Stimulated activated memory B cell treated with anti-CD40 and anti-IgM and Interleukin-4, amounts not matched to agents 10 μg/mL and 1 μg/mL and 100 μg/mL, for 72 hours (primary cell): Measurements from ENCODE around the gene SERPINB1.
"Not testable (repeated sequence)": the region's sequence is repeated elsewhere in the genome, so short reads cannot be mapped to it uniquely, and the experiment has no call there.

ENCODE experiments used
- ATAC-seq: fragments of 150-1000 bp; cut with Tn5 transposase; 2 replicates; pipeline ENCODE4 v1.10.0; 2021
- H3K27ac Mint-ChIP-seq: one replicate; pipeline ENCODE4 v1.8.0; 2022; ENCODE audit warnings: mild to moderate bottlenecking, mixed read lengths
- H3K27me3 Mint-ChIP-seq: one replicate; pipeline ENCODE4 v1.8.0; 2022; ENCODE audit warnings: mixed read lengths
- H3K36me3 Mint-ChIP-seq: one replicate; pipeline ENCODE4 v1.8.0; 2022; ENCODE audit warnings: mixed read lengths
- H3K4me1 Mint-ChIP-seq: one replicate; pipeline ENCODE4 v1.8.0; 2022; ENCODE audit warnings: mixed read lengths
- H3K4me3 Mint-ChIP-seq: one replicate; pipeline ENCODE4 v1.8.0; 2022; ENCODE audit warnings: mild to moderate bottlenecking, moderate library complexity, mixed read lengths
- H3K9me3 Mint-ChIP-seq: one replicate; pipeline ENCODE4 v1.8.0; 2022; ENCODE audit warnings: mixed read lengths

SERPINB1 gene

GRCh38 chr6:2859185-2859700, 17.6 kb upstream of the SERPINB1 start:
- Mint-ChIP-seq H3K4me1 (peaks cover 90% of the 10 kb centered on the region), H3K4me3 (peak overlapping the region; percentile 94), H3K36me3 (peaks cover 6% of the 10 kb centered on the region), H3K27me3 (no peaks in the 10 kb centered on the region), H3K9me3 (peaks cover 3% of the 10 kb centered on the region), H3K27ac (peak overlapping the region; percentile 99)
- no peak for ATAC-seq

DNA sequence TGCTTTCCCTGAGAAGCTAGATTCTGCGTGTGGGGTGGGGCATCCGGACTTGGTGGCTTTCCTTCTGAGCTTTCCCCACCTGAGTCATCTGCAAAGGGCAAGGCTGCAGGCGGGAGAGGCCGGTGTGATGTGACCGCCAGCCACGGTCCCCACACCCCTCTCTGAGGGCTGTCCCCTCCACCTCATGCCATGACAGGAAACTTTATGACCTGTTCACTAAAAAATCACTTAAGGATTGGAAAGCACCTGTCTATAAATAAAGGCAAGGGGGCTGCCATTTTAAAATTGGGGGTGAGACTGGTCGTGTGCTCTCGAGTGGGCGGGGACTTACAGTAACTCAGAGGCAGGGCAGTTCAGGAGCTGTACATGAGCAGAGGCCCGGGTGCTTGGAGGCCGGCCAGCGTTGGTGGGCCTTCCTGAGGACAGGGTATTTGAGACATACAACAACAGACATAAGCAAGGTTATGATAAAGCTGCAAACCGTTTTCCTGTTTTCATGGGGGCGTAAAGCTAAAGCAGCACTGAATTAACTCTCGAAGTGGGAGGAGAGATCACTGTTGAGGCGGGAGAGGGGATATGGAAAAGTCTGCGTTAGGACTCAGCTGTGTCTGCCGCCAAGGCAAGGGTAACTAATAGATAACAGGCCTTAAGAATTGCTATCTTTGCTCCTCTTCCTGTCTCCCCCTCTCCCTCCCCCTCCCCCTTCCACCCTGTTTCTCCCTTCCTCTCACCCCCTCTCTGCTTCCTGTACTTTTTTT, 16.1 kb upstream of the SERPINB1 start:
- H3K27me3 Mint-ChIP-seq: no peaks in the 10 kb centered on the region
- ATAC-seq: peak; percentile 85
- H3K4me3 Mint-ChIP-seq: peak overlapping the region; percentile 94
- H3K27ac Mint-ChIP-seq: peak overlapping the region; percentile 99
- peaks cover 93% of the 10 kb centered on the region for H3K4me1 Mint-ChIP-seq
- H3K36me3 Mint-ChIP-seq: peaks cover 6% of the 10 kb centered on the region
- peaks cover 3% of the 10 kb centered on the region for H3K9me3 Mint-ChIP-seq

- Mint-ChIP-seq H3K9me3 (peaks cover 3% of the 10 kb centered on the region), H3K4me1 (peaks cover 89% of the 10 kb centered on the region), H3K36me3 (peaks cover 6% of the 10 kb centered on the region), H3K27ac (peak overlapping the region; percentile 99), H3K4me3 (peak overlapping the region; percentile 94), H3K27me3 (no peaks in the 10 kb centered on the region)
- no peak for ATAC-seq
Observed at GRCh38 chr6:2857185-2857579, 15.5 kb upstream of the SERPINB1 start.

DNA sequence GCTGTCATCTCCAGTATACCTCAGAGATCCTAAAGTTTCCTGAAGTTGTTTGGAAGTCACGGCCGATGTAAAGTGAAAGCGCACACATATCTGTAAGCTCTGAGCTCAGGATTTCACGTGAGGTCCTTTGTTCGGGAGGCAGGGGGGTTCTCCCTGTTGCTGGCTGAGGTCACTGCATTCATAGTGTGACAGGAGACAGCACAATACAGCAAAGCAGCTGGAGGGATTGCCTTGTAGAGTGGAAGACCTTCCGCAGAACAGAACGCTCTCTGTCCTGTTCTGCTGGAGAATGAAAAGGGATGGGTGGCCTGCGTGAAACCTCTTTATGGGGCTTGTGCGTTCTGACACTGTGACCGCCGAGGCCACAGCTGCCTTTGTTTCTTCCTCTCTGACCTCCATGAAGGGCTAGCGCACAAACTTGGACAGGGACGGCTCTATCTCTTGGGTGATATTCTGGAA, 13.4 kb upstream of the SERPINB1 start:
- H3K9me3 Mint-ChIP-seq: no peaks in the 10 kb centered on the region
- H3K4me3 Mint-ChIP-seq: peak overlapping the region; percentile 68
- H3K4me1 Mint-ChIP-seq: peaks cover 74% of the 10 kb centered on the region
- ATAC-seq: no peak
- no peaks in the 10 kb centered on the region for H3K27me3 Mint-ChIP-seq
- no peaks in the 10 kb centered on the region for H3K36me3 Mint-ChIP-seq
- H3K27ac Mint-ChIP-seq: peak overlapping the region; percentile 99

DNA sequence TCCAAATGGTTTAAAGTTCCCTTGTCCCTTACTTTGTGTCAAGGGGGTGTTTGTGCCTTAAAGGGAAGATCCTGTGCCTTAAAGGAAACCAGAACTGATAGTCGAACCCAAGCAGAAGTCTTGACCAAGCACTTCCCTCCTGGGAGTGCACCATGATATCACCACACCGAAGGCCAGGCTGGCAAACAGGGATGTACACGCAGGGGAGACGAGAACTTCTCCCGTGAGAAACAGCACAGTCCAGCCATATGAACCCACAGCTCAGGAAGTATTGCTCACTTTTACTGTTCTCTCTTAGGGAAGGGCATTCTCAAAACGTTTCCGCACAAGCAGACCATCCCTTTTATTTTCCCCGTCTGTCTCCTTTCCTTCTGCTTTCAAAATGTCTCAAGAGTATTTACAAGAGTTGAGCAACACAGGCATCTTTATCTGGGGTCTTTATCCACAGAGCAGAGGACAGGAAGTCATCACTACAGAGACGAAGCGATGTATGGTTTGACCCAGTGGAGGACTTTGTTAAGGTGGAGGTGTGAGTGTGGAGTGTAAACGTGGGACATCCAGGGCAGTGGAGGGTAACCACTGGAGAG, 12.8 kb upstream of the SERPINB1 start:
- Mint-ChIP-seq H3K4me1 (peaks cover 68% of the 10 kb centered on the region), H3K27ac (peak overlapping the region; percentile 99), H3K9me3 (no peaks in the 10 kb centered on the region), H3K27me3 (no peaks in the 10 kb centered on the region), H3K4me3 (peak overlapping the region; percentile 68), H3K36me3 (no peaks in the 10 kb centered on the region)
- ATAC-seq: peak; percentile 21

DNA sequence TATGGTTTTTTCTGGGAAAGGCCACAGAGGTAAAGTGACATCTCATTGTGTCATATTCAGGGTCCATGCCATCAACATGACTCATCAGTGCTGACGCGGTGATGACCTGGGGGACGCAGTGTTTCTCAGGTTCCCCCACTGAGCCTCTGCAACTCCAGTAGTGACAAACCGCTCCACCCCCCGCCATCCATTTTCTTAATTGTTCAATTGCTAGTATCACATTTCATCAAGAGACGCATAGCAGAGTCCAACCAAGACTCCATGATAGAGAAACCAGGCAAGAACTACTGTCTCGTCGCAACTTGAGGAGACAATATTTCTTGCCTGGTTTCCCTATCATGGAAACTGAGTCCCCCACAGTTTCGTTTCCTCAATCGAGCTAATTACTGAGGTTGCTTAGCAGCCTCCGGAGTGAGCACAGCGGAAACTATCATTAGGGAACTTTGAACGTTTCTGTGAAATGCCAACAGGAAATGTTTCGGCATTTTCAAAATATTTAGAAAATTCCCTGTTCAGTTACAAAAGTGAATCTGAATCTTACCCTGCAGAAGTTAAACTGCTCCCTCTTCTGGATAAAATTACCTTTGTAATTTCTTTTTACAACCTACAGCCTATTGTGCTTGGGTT, 12.2 kb upstream of the SERPINB1 start:
- Mint-ChIP-seq H3K27me3 (no peaks in the 10 kb centered on the region), H3K9me3 (peaks cover 4% of the 10 kb centered on the region), H3K4me3 (peak overlapping the region; percentile 68), H3K36me3 (peaks cover 4% of the 10 kb centered on the region), H3K4me1 (peaks cover 68% of the 10 kb centered on the region), H3K27ac (peak overlapping the region; percentile 99)
- ATAC-seq: peak; percentile 65

GRCh38 chr6:2853378-2853768, 11.7 kb upstream of the SERPINB1 start:
- peaks cover 68% of the 10 kb centered on the region for H3K4me1 Mint-ChIP-seq
- H3K4me3 Mint-ChIP-seq: peak overlapping the region; percentile 67
- H3K27me3 Mint-ChIP-seq, H3K36me3 Mint-ChIP-seq, ATAC-seq, H3K9me3 Mint-ChIP-seq: not testable (repeated sequence)
- peak overlapping the region; percentile 99 for H3K27ac Mint-ChIP-seq

GRCh38 chr6:2852921-2853322, 11.3 kb upstream of the SERPINB1 start:
- H3K27ac Mint-ChIP-seq: peak overlapping the region; percentile 99
- H3K4me3 Mint-ChIP-seq: no peak overlapping the region
- H3K27me3 Mint-ChIP-seq: no peaks in the 10 kb centered on the region
- peaks cover 68% of the 10 kb centered on the region for H3K4me1 Mint-ChIP-seq
- peaks cover 10% of the 10 kb centered on the region for H3K9me3 Mint-ChIP-seq
- H3K36me3 Mint-ChIP-seq: peaks cover 12% of the 10 kb centered on the region
- no peak for ATAC-seq

- Mint-ChIP-seq H3K4me1 (peaks cover 66% of the 10 kb centered on the region), H3K9me3 (peaks cover 10% of the 10 kb centered on the region), H3K27ac (peak overlapping the region; percentile 99), H3K36me3 (peaks cover 12% of the 10 kb centered on the region), H3K4me3 (no peak overlapping the region), H3K27me3 (no peaks in the 10 kb centered on the region)
- ATAC-seq: no peak
Observed at GRCh38 chr6:2852514-2852855, 10.8 kb upstream of the SERPINB1 start.

GRCh38 chr6:2851727-2852513, 10.3 kb upstream of the SERPINB1 start:
- Mint-ChIP-seq H3K9me3 (peaks cover 10% of the 10 kb centered on the region), H3K27ac (no peak overlapping the region)
- ATAC-seq: no peak

DNA sequence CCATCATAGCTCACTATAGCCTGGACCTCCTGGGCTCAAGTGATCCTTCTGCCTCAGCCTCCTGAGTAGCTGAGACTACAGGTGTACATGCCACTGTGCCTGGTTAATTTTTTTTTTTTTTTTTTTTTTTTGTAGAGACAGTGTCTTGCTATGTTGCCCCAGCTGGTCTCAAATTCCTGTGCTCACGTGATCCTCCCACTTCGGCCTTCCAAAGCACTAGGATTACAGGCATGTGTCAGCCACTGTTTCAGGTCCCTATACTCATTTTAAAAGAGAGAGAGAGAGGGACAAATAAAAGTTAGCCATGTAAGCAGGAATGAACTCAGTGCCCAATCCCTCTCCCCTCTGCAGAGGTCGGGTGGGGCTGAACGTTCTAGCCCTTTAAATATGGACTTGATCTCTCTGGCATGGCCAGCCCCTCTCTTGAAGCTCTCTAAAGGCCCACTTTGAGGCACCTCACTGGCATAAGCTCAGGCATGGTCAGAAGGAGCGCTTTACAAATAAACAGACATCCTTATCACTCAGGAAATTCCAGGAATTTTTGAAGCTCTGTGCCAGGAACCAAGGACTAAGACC, 9.0 kb upstream of the SERPINB1 start:
- Mint-ChIP-seq H3K27me3 (no peaks in the 10 kb centered on the region), H3K4me3 (no peak overlapping the region), H3K9me3 (peaks cover 10% of the 10 kb centered on the region), H3K27ac (peak overlapping the region; percentile 47), H3K4me1 (peaks cover 64% of the 10 kb centered on the region), H3K36me3 (peaks cover 12% of the 10 kb centered on the region)
- no peak for ATAC-seq

More at GRCh38 chr6:2851727-2852513, 10.3 kb upstream of the SERPINB1 start:
- no peak overlapping the region for H3K4me3 Mint-ChIP-seq
- H3K4me1 Mint-ChIP-seq: peaks cover 64% of the 10 kb centered on the region
- H3K36me3 Mint-ChIP-seq: peaks cover 12% of the 10 kb centered on the region
- H3K27me3 Mint-ChIP-seq: no peaks in the 10 kb centered on the region

DNA sequence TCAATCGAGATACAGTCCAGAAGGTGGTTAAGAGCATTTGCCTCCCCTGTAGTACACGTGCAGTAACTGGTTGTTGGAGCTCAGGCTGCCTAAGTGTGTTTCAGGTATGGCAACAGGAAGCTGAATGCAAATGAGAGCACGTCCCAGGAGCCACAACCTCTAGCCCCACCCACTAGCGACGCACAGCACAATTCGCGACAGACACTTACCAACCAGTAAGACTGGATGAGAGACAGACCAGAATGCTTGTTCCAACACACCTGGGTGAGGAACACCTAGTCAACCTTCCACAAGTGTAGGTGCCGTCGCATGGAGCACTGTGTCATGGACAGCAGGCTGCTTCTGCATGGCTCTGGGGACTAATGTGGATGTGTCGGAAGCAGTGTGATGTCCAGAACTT, 7.2 kb upstream of the SERPINB1 start:
- ATAC-seq: peak; percentile 63
- Mint-ChIP-seq H3K27ac (peak overlapping the region; percentile 71), H3K4me3 (peak overlapping the region; percentile 51), H3K9me3 (peaks cover 10% of the 10 kb centered on the region), H3K36me3 (peaks cover 12% of the 10 kb centered on the region), H3K4me1 (peaks cover 50% of the 10 kb centered on the region), H3K27me3 (no peaks in the 10 kb centered on the region)

DNA sequence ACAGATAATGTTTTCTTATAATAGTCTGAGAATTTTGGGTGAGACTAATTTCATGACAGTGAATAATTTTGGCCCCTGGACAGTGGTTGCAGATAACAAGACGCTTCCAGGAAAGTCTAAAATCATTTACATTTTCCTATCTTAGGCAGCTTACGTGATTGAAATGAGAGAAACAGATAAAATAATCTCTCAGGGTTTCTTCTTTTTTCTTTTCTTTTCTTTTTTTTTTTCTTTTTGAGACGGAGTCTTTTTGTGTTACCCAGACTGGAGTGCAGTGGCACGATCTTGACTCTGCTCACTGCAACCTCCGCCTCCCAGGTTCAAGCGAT, 4.2 kb upstream of the SERPINB1 start:
- Mint-ChIP-seq H3K4me3 (peak overlapping the region; percentile 58), H3K9me3 (peaks cover 10% of the 10 kb centered on the region), H3K27me3 (no peaks in the 10 kb centered on the region), H3K4me1 (peaks cover 61% of the 10 kb centered on the region), H3K36me3 (peaks cover 12% of the 10 kb centered on the region), H3K27ac (peak overlapping the region; percentile 71)
- ATAC-seq: no peak

DNA sequence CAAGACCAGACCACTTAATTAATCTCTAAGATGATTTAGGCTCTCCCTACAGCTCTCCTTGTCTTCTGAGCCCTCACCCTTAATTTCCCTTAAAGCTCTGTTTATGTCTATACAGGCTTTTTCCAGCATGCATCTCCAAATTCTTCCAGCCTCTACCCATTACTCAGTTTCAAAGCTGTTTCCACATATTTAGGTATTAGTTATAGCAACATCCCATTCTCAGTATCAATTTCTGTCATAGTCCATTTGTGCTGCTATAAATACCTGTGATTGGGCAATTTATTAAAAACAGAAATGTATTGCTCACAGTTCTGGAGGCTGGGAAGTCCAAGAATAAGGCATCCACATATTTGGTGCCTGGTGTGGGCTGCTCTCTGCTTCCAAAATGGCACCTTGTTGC, 2.3 kb upstream of the SERPINB1 start:
- Mint-ChIP-seq H3K4me1 (peaks cover 76% of the 10 kb centered on the region), H3K27ac (peak overlapping the region; percentile 25), H3K36me3 (peaks cover 21% of the 10 kb centered on the region), H3K9me3 (peaks cover 7% of the 10 kb centered on the region), H3K4me3 (no peak overlapping the region), H3K27me3 (no peaks in the 10 kb centered on the region)
- no peak for ATAC-seq
